K562 (cell line): ENCODE measurements around the gene ATMIN. TPM values are rescaled to one million over a fixed set of nuclear protein-coding genes. Genes with fewer than 3 reads are reported as not detected.

Experiments
- ATAC-seq: fragments of 200-7000 bp; cut with Tn5 transposase; 3 replicates; pipeline ENCODE4 v1.9.1; 2020; ENCODE audit warnings: moderate library complexity
- BruUV-seq: library from RNA; stranded (reverse); fragments of 400-500 nt; replicated peaks from 2 replicates; lab custom pipeline; 2021; lab: Mats Ljungman, UMichigan
- CTCF ChIA-PET: fragments of 300-600 bp; formaldehyde crosslinking; extraction: SDS; loops from one replicate; lab custom pipeline; 2021; ENCODE audit warnings: low intra/inter-chr PET ratio; lab: Yijun Ruan, JAX
- POLR2A ChIA-PET: fragments of 300-600, 350-650 bp; sonication (Branson Sonifier 250); formaldehyde crosslinking; extraction: SDS; loops from one replicate; lab custom pipeline; 2021; ENCODE audit warnings: antibody characterized with exemption, inconsistent platforms; lab: Yijun Ruan, JAX
- DNase-seq, 4 experiments: peaks; one replicate each; pipeline versions ENCODE4 v3.0.0 to v3.0.0-alpha.2; 2011 to 2018; ENCODE audit warnings: low spot score in 3 of 4, mixed read lengths in 3 of 4; ENCODE audit errors: extremely low read depth in 1 of 4
- FAIRE-seq: peaks from 2 replicates; lab custom pipeline; 2011; peaks lifted over from hg19 to GRCh38; lab: Jason Lieb, UNC
- H2AFZ ChIP-seq: 2 replicates; pipeline ENCODE4 v1.6.0; 2011; ENCODE audit warnings: low read depth, low read length, control low read depth, inconsistent platforms
- H3K27ac ChIP-seq: fragments of 200-600 bp; 3 replicates; pipeline ENCODE4 v1.8.0; 2011; ENCODE audit warnings: low read depth, mild to moderate bottlenecking, control low read depth, inconsistent platforms, low read length, moderate library complexity, mixed read lengths; ENCODE audit errors: extremely low read depth
- H3K27me3 ChIP-seq, 2 experiments: fragments of 300-600 bp in 1 of 2; 2 replicates in 1 of 2; 3 replicates in 1 of 2; pipeline versions ENCODE4 v1.6.0 to v1.8.0; 2011; ENCODE audit warnings: inconsistent platforms in 2 of 2, low read length in 2 of 2, mild to moderate bottlenecking in 1 of 2, mixed read lengths in 1 of 2, moderate library complexity in 1 of 2; ENCODE audit not compliant: control insufficient read depth in 2 of 2, insufficient read depth in 2 of 2
- H3K36me3 ChIP-seq: fragments of 300-600 bp; 3 replicates; pipeline ENCODE4 v1.8.0; 2011; ENCODE audit warnings: mild to moderate bottlenecking, low read length, inconsistent platforms; ENCODE audit not compliant: control insufficient read depth, insufficient read depth
- H3K4me1 ChIP-seq, 2 experiments: fragments of 200-600 bp in 1 of 2; replicated peaks in 1 of 2; 2 replicates in 1 of 2; 3 replicates in 1 of 2; pipeline versions ENCODE4 v1.5.1 to v1.8.0; 2011; ENCODE audit warnings: inconsistent platforms in 2 of 2, low read length in 2 of 2, mild to moderate bottlenecking in 1 of 2, mixed read lengths in 1 of 2, moderate library complexity in 1 of 2; ENCODE audit not compliant: control insufficient read depth in 2 of 2, insufficient read depth in 2 of 2
- H3K4me2 ChIP-seq: 2 replicates; pipeline ENCODE4 v1.6.1; 2011; ENCODE audit warnings: low read length, control low read depth, inconsistent platforms, mixed read lengths; ENCODE audit not compliant: insufficient read depth
- H3K4me3 ChIP-seq: fragments of 200-600 bp; sonication (generic), shearing (Covaris generic); 2 replicates; pipeline ENCODE4 v1.5.1; 2016; ENCODE audit warnings: control low read depth, inconsistent platforms
- H3K79me2 ChIP-seq: fragments of 200-600 bp; 3 replicates; pipeline ENCODE4 v1.8.0; 2011; ENCODE audit warnings: low read length, inconsistent platforms; ENCODE audit not compliant: control insufficient read depth, insufficient read depth
- H3K9ac ChIP-seq, 2 experiments: 2 replicates each; pipeline versions ENCODE4 v1.6.0 to v1.6.1; 2011; ENCODE audit warnings: low read depth in 2 of 2, low read length in 2 of 2, control low read depth in 1 of 2, inconsistent platforms in 1 of 2, mild to moderate bottlenecking in 1 of 2, mixed read lengths in 1 of 2; ENCODE audit not compliant: insufficient read depth in 1 of 2
- H3K9me1 ChIP-seq: one replicate; pipeline ENCODE4 v1.6.0; 2011; ENCODE audit warnings: inconsistent platforms, mild to moderate bottlenecking, low read length, moderate library complexity; ENCODE audit not compliant: control insufficient read depth, insufficient read depth
- H3K9me3 ChIP-seq: replicated peaks from 2 replicates; pipeline ENCODE4 v1.5.1; 2011; ENCODE audit warnings: low read depth, low read length, inconsistent platforms; ENCODE audit not compliant: control insufficient read depth, insufficient read depth
- H4K20me1 ChIP-seq: replicated peaks from 2 replicates; pipeline ENCODE4 v1.6.1; 2011; ENCODE audit warnings: low read length, inconsistent platforms, mixed read lengths; ENCODE audit not compliant: control insufficient read depth, insufficient read depth
- GATAD2A ChIP-seq: fragments of 450-650 bp; IDR thresholded peaks from 2 replicates; pipeline ENCODE4 v1.6.1; 2017
- HEY1 ChIP-seq: fragments of 250-450 bp; sonication (Bioruptor Pico); IDR thresholded peaks from 2 replicates; pipeline ENCODE4 v1.5.0; 2020; ENCODE audit warnings: mild to moderate bottlenecking, moderate library complexity, borderline replicate concordance
- NCOA6 ChIP-seq: fragments of 450-650 bp; IDR thresholded peaks from 2 replicates; pipeline ENCODE4 v1.6.1; 2017; ENCODE audit warnings: mild to moderate bottlenecking
- NFE2L1 ChIP-seq: fragments of 450-650 bp; IDR thresholded peaks from 2 replicates; pipeline ENCODE4 v1.6.1; 2016; ENCODE audit warnings: missing genetic modification characterization, low read depth, mild to moderate bottlenecking, missing compliant biosample characterization, moderate library complexity, borderline replicate concordance
- NFIX ChIP-seq: fragments of 250-450 bp; sonication (Bioruptor Pico); IDR thresholded peaks from 2 replicates; pipeline ENCODE4 v1.4.0; 2020; ENCODE audit warnings: low read depth, mild to moderate bottlenecking, moderate library complexity
- SAFB2 ChIP-seq: fragments of 200-400 bp; formaldehyde crosslinking; IDR thresholded peaks from 2 replicates; pipeline ENCODE4 v1.6.1; 2018; ENCODE audit warnings: borderline replicate concordance, low read length, low read depth, moderate library complexity; ENCODE audit not compliant: severe bottlenecking
- SP1 ChIP-seq: sonication (generic); formaldehyde crosslinking; IDR thresholded peaks from 2 replicates; pipeline ENCODE4 v1.8.1; 2022; ENCODE audit warnings: mild to moderate bottlenecking, missing genetic modification reagents
- TEAD2 ChIP-seq: fragments of 450-650 bp; IDR thresholded peaks from 2 replicates; pipeline ENCODE4 v1.6.1; 2016; ENCODE audit warnings: missing genetic modification characterization, control low read depth, missing compliant biosample characterization
- ZKSCAN1 ChIP-seq: fragments of 150-350 bp; IDR thresholded peaks from 2 replicates; pipeline ENCODE4 v1.6.1; 2016; ENCODE audit warnings: low read depth, low read length
- ZNF12 ChIP-seq: sonication (generic); formaldehyde crosslinking; IDR thresholded peaks from 2 replicates; pipeline ENCODE4 v1.4.0; 2020; ENCODE audit warnings: mild to moderate bottlenecking, missing genetic modification reagents
- ZNF175 ChIP-seq: fragments of 200-800 bp; sonication (Bioruptor generic); IDR thresholded peaks from 2 replicates; pipeline ENCODE4 v1.6.1; 2016; ENCODE audit warnings: low read depth, mild to moderate bottlenecking, missing genetic modification characterization, missing compliant biosample characterization
- WGBS: fragments of 100-300 bp; shearing (Covaris generic); methylation state at CpG from one replicate; pipeline ENCODE4 v1.1.6; 2016; ENCODE audit warnings: low coverage, mixed read lengths; ENCODE audit not compliant: insufficient coverage; ENCODE audit errors: missing lambda C conversion rate; 5-methylcytosine and 5-hydroxymethylcytosine counted together
- in situ Hi-C: fragments of 300-500 bp; cut with MboI; formaldehyde crosslinking; loops from 4 replicates; pipeline ENCODE4 v1.15.0; 2018; ENCODE audit warnings: inconsistent platforms, mixed read lengths
- intact Hi-C: fragments of 100-400 bp; cut with micrococcal nuclease; formaldehyde crosslinking; loops from 2 replicates; pipeline ENCODE4 v1.14.2; 2022
- polyA plus RNA-seq, 8 experiments: library from polyadenylated mRNA; depleted of rRNA in 4 of 8; stranded (reverse) in 5 of 8; unstranded in 3 of 8; fragments of >200 nt; fragmentation: Nextera tagmentation in 2 of 8; fragmentation: Illumina TruSeq in 1 of 8; extraction: Ambion mirVana in 2 of 8; extraction: Trizol in 1 of 8; gene quantifications; 2 replicates each; pipeline versions ENCODE4 v1.2.1 to v1.2.3, GENCODE V29; 2011 to 2014; ENCODE audit warnings: inconsistent platforms in 1 of 8, missing spikeins in 1 of 8
- total RNA-seq, 7 experiments: library from RNA; depleted of rRNA in 6 of 7; stranded (reverse); fragments of >200 nt in 6 of 7; fragmentation: Illumina TruSeq in 2 of 7; extraction: Trizol in 2 of 7; gene quantifications; 2 replicates each; pipeline versions ENCODE4 v1.2.1 to v1.2.3, GENCODE V29; 2011 to 2021; ENCODE audit warnings: low replicate concordance in 1 of 7
- TF ChIP-seq, protein P1 (sequence below): fragments of 250-450 bp; sonication (Bioruptor Pico); IDR thresholded peaks from 2 replicates; pipeline ENCODE4 v1.6.1; 2021; ENCODE audit warnings: mild to moderate bottlenecking

Gene ATMIN
- total and polyA plus RNA-seq, 9 of the 15 experiments (the other 6 are each of a cell fraction or from before 2014, with no cell fraction given): 6.7 to 40.9 (median 23.4) TPM

GRCh38 chr16:81067166-81067565, 31.5 kb downstream of the ATMIN start (continued):
- TF ChIP-seq ZKSCAN1 (no peak), GATAD2A (no peak), NFIX (CRISPR knock-in tag) (no peak), TEAD2 (tag) (no peak), SP1 (CRISPR knock-in tag) (no peak), HEY1 (no peak)

- 50% methylated on average over 4 of the region's 4 CpGs for WGBS
- H3K36me3 ChIP-seq: no peaks in the 10 kb centered on the region
- POLR2A ChIA-PET: no interaction called here
- TF ChIP-seq SAFB2 (no peak), ZNF175 (CRISPR knock-in tag) (no peak), ZNF12 (CRISPR knock-in tag) (peak; percentile 97), NCOA6 (no peak), NFE2L1 (tag) (no peak)
- TF ChIP-seq, protein P1, sequence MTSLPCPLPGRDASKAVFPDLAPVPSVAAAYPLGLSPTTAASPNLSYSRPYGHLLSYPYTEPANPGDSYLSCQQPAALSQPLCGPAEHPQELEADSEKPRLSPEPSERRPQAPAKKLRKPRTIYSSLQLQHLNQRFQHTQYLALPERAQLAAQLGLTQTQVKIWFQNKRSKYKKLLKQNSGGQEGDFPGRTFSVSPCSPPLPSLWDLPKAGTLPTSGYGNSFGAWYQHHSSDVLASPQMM (CRISPR knock-in tag): no peak
- intact Hi-C loops (no loop called here), in situ Hi-C loops (no loop called here)
- no peak overlapping the region for H3K4me3 ChIP-seq
- CTCF ChIA-PET: no interaction called here
- H3K9me1 ChIP-seq: no peaks in the 10 kb centered on the region
- peaks cover 3 to 6% of the 10 kb centered on the region in 2 experiments; a peak in 2 of 5 replicates for H3K4me1 ChIP-seq
- no peak for ATAC-seq
- DNase-seq: no peak
- no peaks in the 10 kb centered on the region for H3K27me3 ChIP-seq
- no peak overlapping the region for H3K27ac ChIP-seq
- BruUV-seq: no TSS peak
- H3K4me2 ChIP-seq: no peak overlapping the region
- no peaks in the 10 kb centered on the region for H3K79me2 ChIP-seq
- FAIRE-seq: no peak
- H3K9me3 ChIP-seq: no peaks in the 10 kb centered on the region
- H3K9ac ChIP-seq: no peak overlapping the region
- no peak overlapping the region for H2AFZ ChIP-seq
- H4K20me1 ChIP-seq: no peaks in the 10 kb centered on the region
Observed at GRCh38 chr16:81069063-81069462, 33.4 kb downstream of the ATMIN start.
